HepG2 (cell line): ENCODE results near the gene DCAF4L1.

Experiments
- CBX1 ChIP-seq: IDR thresholded peaks from one replicate; pipeline ENCODE4 v1.6.1; 2016; ENCODE audit warnings: antibody characterized with exemption, low read depth
- EP300 ChIP-seq, 3 experiments: sonication (generic) in 1 of 3; formaldehyde crosslinking in 1 of 3; IDR thresholded peaks; 2 replicates each; pipeline versions ENCODE4 v1.5.1 to v1.6.1; 2011 to 2020; ENCODE audit warnings: low read depth in 2 of 3, low read length in 2 of 3, borderline replicate concordance in 1 of 3, improper control_type of control experiment in 1 of 3, mild to moderate bottlenecking in 1 of 3, missing genetic modification reagents in 1 of 3, moderate library complexity in 1 of 3
- ZNF282 ChIP-seq: fragments of 450-650 bp; IDR thresholded peaks from 2 replicates; pipeline ENCODE4 v1.6.1; 2018; ENCODE audit not compliant: partially characterized antibody
- TF ChIP-seq, protein P1 (sequence below): sonication (generic); formaldehyde crosslinking; IDR thresholded peaks from 2 replicates; pipeline ENCODE4 v1.5.0; 2020; ENCODE audit warnings: mild to moderate bottlenecking, missing genetic modification reagents, moderate library complexity
- TF ChIP-seq, protein P2 (sequence below): sonication (generic); formaldehyde crosslinking; IDR thresholded peaks from 2 replicates; pipeline ENCODE4 v1.9.0; 2022; ENCODE audit warnings: low read depth, missing genetic modification reagents

DNA sequence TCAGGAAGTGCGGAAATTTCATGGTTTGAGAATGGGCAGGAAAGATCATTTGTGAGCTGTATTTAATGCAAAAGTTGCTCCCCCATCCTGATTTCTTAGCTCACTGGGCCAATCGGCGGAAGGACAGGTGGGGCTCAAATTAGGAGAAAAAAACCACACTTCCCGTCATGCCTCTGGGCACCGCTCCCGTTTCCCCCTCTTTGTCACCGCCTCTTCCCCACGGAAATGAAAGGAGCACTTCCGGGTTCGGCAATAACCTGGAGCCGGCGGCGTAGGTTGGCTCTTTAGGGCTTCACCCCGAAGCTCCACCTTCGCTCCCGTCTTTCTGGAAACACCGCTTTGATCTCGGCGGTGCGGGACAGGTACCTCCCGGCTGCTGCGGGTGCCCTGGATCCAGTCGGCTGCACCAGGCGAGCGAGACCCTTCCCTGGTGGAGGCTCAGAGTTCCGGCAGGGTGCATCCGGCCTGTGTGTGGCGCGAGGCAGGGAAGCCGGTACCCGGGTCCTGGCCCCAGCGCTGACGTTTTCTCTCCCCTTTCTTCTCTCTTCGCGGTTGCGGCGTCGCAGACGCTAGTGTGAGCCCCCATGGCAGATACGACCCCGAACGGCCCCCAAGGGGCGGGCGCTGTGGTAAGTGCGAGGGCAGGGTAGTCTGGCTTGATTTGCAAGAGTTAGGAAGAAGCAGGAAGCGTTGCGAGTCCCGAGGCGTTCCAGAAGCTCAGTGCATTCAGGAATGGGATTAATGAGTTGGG is 46.5 kb upstream of the DCAF4L1 start, which contains the start of gene TMEM33:
- no peak for TF ChIP-seq CBX1
- TF ChIP-seq, protein P1, sequence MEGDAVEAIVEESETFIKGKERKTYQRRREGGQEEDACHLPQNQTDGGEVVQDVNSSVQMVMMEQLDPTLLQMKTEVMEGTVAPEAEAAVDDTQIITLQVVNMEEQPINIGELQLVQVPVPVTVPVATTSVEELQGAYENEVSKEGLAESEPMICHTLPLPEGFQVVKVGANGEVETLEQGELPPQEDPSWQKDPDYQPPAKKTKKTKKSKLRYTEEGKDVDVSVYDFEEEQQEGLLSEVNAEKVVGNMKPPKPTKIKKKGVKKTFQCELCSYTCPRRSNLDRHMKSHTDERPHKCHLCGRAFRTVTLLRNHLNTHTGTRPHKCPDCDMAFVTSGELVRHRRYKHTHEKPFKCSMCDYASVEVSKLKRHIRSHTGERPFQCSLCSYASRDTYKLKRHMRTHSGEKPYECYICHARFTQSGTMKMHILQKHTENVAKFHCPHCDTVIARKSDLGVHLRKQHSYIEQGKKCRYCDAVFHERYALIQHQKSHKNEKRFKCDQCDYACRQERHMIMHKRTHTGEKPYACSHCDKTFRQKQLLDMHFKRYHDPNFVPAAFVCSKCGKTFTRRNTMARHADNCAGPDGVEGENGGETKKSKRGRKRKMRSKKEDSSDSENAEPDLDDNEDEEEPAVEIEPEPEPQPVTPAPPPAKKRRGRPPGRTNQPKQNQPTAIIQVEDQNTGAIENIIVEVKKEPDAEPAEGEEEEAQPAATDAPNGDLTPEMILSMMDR (CRISPR knock-in tag), result 0 out of 2 replicates have a peak, but pooled peaks have one; percentile 3
- TF ChIP-seq, protein P2, sequence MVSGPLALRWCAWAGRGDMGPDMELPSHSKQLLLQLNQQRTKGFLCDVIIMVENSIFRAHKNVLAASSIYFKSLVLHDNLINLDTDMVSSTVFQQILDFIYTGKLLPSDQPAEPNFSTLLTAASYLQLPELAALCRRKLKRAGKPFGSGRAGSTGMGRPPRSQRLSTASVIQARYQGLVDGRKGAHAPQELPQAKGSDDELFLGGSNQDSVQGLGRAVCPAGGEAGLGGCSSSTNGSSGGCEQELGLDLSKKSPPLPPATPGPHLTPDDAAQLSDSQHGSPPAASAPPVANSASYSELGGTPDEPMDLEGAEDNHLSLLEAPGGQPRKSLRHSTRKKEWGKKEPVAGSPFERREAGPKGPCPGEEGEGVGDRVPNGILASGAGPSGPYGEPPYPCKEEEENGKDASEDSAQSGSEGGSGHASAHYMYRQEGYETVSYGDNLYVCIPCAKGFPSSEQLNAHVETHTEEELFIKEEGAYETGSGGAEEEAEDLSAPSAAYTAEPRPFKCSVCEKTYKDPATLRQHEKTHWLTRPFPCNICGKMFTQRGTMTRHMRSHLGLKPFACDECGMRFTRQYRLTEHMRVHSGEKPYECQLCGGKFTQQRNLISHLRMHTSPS (CRISPR knock-in tag), result no peak
- TF ChIP-seq EP300 (IDR thresholded peaks at IDR 0.05; ENCODE audit: low read depth in 2 of 2, low read length in 2 of 2), result peak in 1 of 2 experiments; percentile 29; a peak in 2 of 4 replicates
- no peak for TF ChIP-seq EP300 (CRISPR knock-in tag; IDR thresholded peaks at IDR 0.05; ENCODE audit: borderline replicate concordance)
- TF ChIP-seq ZNF282, result no peak
